ES-I3 (cell line): ENCODE measurements around the gene ITPR1.

Experiments
- H3K36me3 ChIP-seq: 2 replicates; pipeline ENCODE4 v1.6.1; 2013; ENCODE audit warnings: mild to moderate bottlenecking, low read length, control low read depth, moderate library complexity; ENCODE audit not compliant: insufficient read depth
- H3K4me1 ChIP-seq: 2 replicates; pipeline ENCODE4 v1.6.1; 2013; ENCODE audit warnings: mild to moderate bottlenecking, control low read depth, low read length; ENCODE audit not compliant: insufficient read depth
- H3K9ac ChIP-seq: 2 replicates; pipeline ENCODE4 v1.6.1; 2013; ENCODE audit warnings: low read depth, mild to moderate bottlenecking, low read length, moderate library complexity
- H3K9me3 ChIP-seq: 2 replicates; pipeline ENCODE4 v1.6.1; 2013; ENCODE audit warnings: mild to moderate bottlenecking, low read length, moderate library complexity; ENCODE audit not compliant: control insufficient read depth, insufficient read depth

Gene ITPR1

DNA sequence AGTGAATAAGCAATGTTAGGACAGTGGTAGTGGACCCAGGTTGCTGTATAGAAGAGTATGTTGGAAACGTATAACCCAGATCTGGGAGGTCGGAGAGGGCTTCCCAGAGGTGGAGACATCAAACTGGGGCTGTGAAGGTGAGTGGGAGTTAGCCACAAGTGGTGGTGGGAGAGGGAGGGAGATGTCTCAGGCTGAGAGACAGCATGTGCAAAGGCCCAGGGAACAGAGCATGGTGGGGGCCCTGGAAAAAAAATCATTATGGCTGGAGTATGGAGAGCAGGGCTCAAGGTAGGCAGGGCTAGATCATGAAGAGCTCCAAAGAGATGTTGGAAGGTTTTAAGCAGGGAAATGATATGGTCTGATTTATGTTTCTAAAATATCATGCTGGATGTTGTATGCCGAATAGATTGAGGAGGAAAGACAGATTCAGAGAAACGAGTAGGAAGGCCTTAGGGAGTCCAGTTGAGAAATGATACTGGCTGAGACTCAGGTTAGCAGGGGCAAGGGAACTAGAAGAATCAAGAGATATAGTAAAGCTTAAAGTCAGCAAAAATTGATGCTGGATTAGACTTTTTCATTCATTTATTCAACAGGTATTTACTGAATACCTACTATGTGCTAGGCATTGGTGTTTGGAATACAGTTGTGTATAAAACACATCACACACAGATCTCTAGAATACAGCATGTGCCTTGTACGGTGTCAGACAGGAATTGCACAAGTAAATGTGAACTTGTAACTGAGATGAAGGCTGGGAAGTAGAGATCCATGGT lies 17.0 kb downstream of the ITPR1 start:
- Histone ChIP-seq H3K9ac (no peak overlapping the region), H3K9me3 (no peaks in the 10 kb centered on the region), H3K4me1 (peaks cover 17% of the 10 kb centered on the region), H3K36me3 (no peaks in the 10 kb centered on the region; the same call in 1 of the 2 replicates)

GRCh38 chr3:4511491-4512262 lies 18.5 kb downstream of the ITPR1 start:
- no peak overlapping the region for H3K9ac ChIP-seq
- H3K4me1 ChIP-seq: peaks cover 24% of the 10 kb centered on the region
- H3K36me3 ChIP-seq: no peaks in the 10 kb centered on the region; the same call in 1 of the 2 replicates
- no peaks in the 10 kb centered on the region for H3K9me3 ChIP-seq

GRCh38 chr3:4512895-4513616 lies 19.9 kb downstream of the ITPR1 start:
- no peaks in the 10 kb centered on the region; the same call in 1 of the 2 replicates for H3K36me3 ChIP-seq
- peaks cover 24% of the 10 kb centered on the region for H3K4me1 ChIP-seq
- H3K9me3 ChIP-seq: no peaks in the 10 kb centered on the region
- no peak overlapping the region for H3K9ac ChIP-seq

GRCh38 chr3:4514321-4514720 lies 21.2 kb downstream of the ITPR1 start:
- Histone ChIP-seq H3K9me3 (no peaks in the 10 kb centered on the region), H3K4me1 (peaks cover 18% of the 10 kb centered on the region), H3K9ac (no peak overlapping the region), H3K36me3 (no peaks in the 10 kb centered on the region; the same call in 1 of the 2 replicates)

DNA sequence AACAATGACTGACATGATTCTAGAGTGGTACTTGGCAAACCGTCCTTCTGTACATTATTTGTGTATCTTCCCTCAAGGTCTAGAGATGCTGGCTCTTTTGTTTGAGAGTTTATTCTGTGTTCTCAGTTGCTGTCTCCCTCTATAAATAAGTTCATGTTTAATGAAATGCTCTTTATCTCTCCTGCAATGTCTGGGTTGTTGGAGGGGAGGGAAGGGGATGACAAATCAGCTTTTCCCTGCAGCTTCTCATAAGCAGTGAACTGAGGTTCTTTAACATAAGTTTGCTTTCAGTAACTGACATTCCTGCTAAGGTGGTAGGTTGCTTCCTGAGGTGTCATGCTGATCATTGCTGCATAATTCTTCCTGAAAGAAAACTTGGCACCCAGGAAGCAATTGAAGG lies 21.8 kb downstream of the ITPR1 start:
- Histone ChIP-seq H3K9me3 (no peaks in the 10 kb centered on the region), H3K36me3 (no peaks in the 10 kb centered on the region), H3K9ac (no peak overlapping the region), H3K4me1 (peaks cover 18% of the 10 kb centered on the region)

DNA sequence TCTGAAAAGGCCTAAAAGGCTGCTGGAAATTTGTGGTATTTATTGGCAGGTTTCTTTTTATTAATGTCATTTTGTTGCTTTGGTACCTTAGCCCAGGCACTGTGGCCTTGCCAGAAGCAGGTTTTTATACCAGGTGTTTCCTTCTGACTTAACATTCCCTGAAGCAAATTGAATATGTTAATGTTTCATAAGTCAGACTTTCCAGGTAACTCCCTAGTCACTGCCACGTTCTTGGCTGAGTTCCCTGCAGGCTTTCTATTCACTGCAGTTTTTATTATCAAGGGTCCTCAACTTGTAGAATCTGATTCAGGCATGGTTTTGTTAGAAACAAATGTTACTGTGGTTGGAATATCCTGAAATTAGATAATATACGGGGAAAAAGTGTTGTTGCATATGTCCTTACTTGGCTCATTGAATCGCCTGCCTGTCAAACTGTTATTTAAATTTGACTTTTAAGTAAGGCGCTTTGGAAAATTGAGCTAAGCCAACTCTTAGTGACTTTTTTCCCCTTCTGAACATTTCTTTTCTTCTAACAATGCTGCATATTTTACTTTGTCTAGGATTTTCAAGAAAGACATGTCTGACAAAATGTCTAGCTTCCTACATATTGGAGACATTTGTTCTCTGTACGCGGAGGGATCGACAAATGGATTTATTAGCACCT lies 22.9 kb downstream of the ITPR1 start:
- Histone ChIP-seq H3K4me1 (peaks cover 18% of the 10 kb centered on the region), H3K9me3 (no peaks in the 10 kb centered on the region), H3K9ac (no peak overlapping the region), H3K36me3 (no peaks in the 10 kb centered on the region)

GRCh38 chr3:4517093-4517492 lies 23.9 kb downstream of the ITPR1 start:
- H3K9ac ChIP-seq: no peak overlapping the region
- H3K9me3 ChIP-seq: no peaks in the 10 kb centered on the region
- H3K36me3 ChIP-seq: no peaks in the 10 kb centered on the region
- peaks cover 18% of the 10 kb centered on the region for H3K4me1 ChIP-seq

- Histone ChIP-seq H3K9me3 (no peaks in the 10 kb centered on the region), H3K4me1 (peaks cover 18% of the 10 kb centered on the region), H3K36me3 (no peaks in the 10 kb centered on the region), H3K9ac (no peak overlapping the region)
These were observed 24.6 kb downstream of the ITPR1 start for GRCh38 chr3:4517643-4518311.

- Histone ChIP-seq H3K9me3 (no peaks in the 10 kb centered on the region), H3K9ac (no peak overlapping the region), H3K36me3 (no peaks in the 10 kb centered on the region), H3K4me1 (peaks cover 7% of the 10 kb centered on the region)
These were observed 27.1 kb downstream of the ITPR1 start for GRCh38 chr3:4520033-4520816.

GRCh38 chr3:4522947-4523346 lies 29.8 kb downstream of the ITPR1 start:
- no peaks in the 10 kb centered on the region for H3K36me3 ChIP-seq
- no peaks in the 10 kb centered on the region for H3K4me1 ChIP-seq
- no peaks in the 10 kb centered on the region for H3K9me3 ChIP-seq
- H3K9ac ChIP-seq: no peak overlapping the region

DNA sequence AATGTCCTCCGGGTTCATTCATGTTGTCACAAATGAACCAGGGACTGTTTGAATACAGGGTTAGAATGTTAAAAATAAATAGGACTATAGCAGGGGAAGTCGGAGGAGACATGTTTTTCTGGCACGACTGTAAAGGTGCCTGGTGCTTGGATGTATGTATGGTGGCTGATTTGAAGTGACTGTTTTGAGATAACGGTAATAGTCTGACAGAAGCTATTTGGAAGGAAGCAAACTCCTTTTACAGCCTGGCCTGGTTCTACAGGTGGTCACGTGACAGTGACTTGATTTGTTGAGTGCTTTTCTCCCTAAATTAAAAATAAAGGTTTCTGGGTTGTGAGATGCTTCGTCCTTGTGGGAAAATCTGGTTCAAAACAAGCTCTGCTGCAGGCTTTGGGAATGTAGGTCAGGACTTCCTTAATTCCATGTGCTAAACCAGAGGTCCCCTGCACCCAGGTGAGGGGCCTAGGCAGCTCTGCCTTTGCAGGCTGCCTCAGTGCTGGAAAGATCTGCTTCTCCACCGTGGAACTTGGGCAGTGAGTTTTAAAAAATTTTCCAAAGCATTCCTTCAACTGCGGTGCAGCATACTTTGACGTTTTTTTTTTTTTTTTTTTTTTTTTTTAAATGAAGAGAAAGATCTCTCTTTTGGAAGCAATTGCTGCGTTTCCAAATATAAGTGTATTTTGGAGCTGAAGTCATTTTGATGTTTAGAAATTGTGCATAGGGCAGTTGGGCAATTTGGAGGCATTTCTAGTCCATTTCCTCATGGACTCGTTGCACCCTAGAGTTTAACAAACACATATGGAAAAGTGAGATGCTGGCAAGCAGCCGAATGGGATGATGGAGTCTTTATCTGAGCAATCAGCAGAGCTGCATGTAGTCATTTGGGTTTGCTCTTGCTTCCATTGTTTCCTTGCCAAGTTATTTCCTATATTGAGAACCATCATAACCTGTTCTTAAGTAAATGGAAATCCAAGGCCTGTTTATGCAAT lies 30.9 kb downstream of the ITPR1 start:
- H3K9me3 ChIP-seq: no peaks in the 10 kb centered on the region
- no peak overlapping the region for H3K9ac ChIP-seq
- H3K4me1 ChIP-seq: no peaks in the 10 kb centered on the region
- H3K36me3 ChIP-seq: no peaks in the 10 kb centered on the region

GRCh38 chr3:4525560-4526223 lies 32.5 kb downstream of the ITPR1 start:
- no peaks in the 10 kb centered on the region for H3K9me3 ChIP-seq
- no peak overlapping the region for H3K9ac ChIP-seq
- no peaks in the 10 kb centered on the region for H3K4me1 ChIP-seq
- H3K36me3 ChIP-seq: no peaks in the 10 kb centered on the region
